GM19099 (cell line): ENCODE measurements around the gene HTRA2.

Source experiments
- POLR2A ChIP-seq: IDR thresholded peaks from 3 replicates; pipeline ENCODE4 v1.6.1; 2011; ENCODE audit warnings: low read depth; ENCODE audit not compliant: insufficient read length; ENCODE audit errors: extremely low read depth

HTRA2 gene

DNA sequence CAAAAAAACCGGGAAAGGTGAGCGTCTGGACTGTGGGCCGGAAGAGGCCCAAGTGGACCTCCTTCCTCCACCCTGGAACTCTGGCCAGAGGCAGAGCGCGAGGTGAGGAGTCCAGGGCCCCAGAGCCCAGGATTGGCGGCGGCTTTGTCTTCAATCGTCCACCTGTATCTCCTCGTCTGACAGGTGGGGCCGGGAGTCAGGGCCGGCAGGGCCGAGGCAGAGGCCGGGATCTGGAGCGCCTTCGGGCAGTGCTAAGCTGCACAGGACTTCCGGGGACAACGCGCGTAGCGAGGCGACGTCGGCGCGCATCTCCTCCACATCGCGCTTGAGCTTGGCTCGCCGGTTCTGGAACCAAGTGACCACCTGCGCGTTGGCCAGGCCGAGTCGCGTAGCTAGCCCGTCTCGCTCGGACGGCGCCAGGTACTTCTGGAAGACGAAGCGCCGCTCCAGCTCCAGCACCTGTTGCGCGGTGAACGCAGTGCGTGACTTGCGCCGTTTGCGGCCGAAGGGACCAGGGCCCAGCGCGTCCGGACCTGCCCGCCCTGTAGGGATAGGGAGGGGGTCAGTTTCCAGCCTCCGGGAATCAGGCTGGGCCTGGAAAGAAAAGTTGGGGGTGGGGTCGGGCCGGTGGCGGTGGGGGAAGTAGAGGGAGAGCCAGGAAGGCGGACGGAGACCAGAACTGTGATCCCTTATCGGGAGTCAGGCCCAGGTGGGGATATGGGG, 31.8 kb upstream of the HTRA2 start:
- no peak for TF ChIP-seq POLR2A

- TF ChIP-seq POLR2A: no peak
Observed at GRCh38 chr2:74498500-74499266, 31.1 kb upstream of the HTRA2 start.

GRCh38 chr2:74499267-74499939, 30.3 kb upstream of the HTRA2 start, which contains the start of gene LBX2:
TSS of gene LBX2 (minus strand) at chr2:74499603. CDS start at chr2:74499537, 66 bp downstream.
- TF ChIP-seq POLR2A: no peak

- TF ChIP-seq POLR2A: no peak
Observed at GRCh38 chr2:74499940-74500577, 29.7 kb upstream of the HTRA2 start.

DNA sequence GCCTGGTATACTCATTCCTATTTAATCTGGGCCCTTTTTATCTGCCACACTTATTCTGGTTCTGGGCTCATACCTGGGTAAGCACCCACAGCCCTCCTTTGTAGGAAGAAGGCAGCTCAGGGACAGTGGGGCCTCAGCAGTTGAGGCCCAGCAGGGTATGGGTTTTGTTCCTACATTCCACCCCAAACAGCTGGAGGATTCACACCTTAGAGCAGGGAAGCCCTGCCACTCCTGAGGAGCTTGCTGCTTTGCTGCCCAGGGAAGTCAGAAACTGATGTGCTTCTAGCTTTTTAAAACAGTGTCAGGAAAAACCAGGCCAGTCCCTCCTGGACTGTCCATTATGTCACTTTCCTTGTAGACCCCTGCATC, 29.2 kb upstream of the HTRA2 start:
- no peak for TF ChIP-seq POLR2A

DNA sequence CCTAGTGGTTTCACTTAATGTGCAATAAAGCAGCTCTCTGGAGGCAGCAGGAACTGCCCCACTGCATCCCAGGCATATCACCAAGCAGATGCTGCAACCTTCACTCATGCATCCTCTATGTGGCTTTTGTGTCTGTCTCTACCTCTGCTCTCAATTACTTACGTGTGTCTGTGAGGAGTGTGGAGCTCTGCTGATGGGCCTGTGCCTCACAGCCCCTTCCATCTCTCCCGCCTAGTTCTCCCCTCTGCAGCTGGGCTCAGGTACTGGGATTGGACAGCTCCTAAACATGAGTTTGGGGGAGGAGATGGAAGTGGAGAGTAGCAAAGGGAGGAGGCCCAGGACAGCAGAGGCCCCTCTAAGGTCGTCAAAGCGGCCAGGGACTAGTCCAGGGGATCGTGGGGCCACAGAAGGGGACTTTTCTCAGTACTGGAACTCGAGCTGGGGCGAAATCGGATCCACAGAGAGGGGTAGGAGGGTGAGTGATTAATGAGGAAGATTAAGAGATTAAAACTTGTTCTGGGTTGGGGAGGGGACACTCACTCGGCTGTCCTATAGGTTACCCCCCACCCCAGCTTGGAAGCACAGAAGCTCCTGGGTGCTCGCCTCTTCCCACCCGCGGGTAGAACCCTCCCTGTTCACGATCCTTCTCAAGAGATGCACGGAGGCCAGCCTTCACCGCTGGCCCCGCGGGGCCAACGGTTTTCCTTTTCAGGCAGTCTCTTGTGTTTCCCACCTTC, 28.2 kb upstream of the HTRA2 start:
- TF ChIP-seq POLR2A: no peak

DNA sequence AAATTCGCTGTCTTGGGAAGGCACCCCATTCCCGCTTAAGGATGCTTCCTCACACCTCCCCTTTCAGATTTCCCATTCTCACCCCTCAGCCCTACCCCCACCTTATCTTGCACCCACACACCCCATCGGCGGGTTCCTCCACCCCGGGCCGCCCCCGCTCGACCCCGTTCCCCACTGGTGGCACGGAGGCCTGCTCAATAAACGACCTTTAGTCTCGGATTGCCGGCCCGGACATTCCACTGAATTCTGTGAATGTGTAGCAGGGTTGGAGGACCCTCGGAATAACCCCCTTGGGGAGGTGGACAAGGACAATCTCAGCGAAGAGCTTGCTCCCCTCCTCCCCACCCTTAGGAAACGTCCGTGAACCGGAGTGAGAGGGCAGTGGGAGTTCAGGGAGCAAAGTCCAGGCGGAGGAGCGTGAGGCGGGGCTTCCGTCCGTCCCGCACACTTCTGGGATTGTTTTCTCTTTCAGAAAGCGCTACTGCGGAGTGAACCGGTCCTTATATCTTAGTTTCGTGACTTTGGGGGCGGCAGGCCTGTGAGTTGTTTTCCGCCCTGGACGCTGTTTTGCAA, 27.5 kb upstream of the HTRA2 start:
- no peak for TF ChIP-seq POLR2A

DNA sequence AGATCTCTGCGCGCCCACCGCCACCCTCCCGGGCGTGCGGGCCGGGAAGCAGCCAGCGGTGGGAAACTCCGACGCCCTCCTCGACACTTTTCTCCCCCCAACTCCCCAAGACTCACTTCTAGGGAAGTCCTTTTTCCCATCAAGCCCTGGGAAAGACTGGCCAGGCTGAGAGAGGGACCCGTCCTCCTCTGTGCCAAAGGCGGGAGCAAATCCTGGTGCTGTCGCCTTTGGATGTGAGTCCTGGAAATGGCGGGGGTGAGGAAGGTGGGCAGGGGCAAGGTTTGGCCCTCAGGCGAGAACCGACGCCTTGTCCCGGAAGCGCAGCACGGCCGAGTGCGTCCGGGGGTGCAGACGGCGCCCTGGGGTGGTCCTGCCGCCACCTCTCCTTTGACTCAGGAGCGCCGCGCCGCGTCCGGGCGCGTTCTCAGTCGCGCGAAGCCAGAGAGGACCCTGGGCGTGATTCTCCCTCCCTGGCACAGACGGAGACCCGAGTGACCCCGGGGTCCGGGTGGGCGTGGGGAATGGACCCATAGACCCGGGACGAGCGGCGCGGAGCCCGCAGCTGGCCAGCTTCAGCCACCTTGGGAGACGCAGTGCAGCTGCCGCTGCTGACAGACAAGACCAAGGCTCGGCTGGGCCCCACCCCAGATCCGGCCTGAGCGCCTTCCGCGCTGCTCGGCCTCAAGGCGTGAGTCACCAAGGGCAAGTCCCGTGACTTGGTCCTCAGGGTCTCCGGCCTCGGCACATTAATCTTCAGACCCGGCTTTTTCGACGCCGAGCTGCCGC, 26.8 kb upstream of the HTRA2 start:
- peak; percentile 88 for TF ChIP-seq POLR2A

DNA sequence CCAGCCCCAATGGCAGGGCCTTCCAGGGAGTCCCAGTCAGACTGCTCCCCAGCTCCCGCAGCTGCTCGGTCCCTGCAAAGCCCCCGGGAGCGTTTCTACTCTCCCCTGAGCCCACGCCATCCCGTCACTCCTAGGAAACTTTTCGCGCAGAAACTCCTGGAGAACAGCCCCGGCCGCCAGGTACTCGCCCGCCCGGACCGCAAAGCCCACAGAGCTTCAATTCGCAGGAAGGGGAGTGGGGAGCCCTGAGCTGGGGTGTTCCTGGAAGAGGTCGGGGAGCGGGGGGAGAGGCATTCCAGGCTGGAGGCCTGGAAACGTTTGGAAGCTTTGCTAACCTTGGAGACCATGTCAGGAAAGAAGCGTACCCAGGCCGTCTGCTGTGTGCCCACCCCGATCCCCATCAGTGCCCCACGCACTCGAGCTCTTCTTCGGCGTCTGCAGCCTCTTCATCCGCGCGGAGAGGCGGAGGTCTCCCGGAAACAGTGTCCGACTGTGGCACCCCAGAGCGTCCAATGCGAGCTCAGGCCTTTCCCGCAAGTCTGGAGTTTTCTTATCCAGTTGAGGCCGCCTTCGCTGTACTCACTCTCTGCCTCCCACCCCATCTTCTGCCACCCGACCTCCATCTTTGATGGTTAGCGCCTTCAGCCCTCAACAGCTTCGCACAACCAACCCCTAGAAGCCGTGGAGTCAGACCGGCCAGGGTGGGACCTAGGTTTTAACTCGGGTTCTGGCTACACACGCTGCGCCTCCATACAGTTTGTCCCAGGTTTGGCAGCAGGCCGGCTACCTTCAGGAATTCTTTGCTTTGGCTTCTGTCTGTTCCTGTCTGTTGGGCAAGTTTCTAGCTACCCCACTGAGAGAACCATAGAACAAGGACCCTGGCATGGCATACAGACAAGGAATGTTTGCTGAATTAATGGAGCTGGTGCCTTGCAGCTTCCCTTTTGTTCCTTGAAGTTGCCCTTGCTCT, 25.9 kb upstream of the HTRA2 start:
- TF ChIP-seq POLR2A: no peak

- TF ChIP-seq POLR2A: peak; percentile 15
Observed at GRCh38 chr2:74504591-74504990, 25.1 kb upstream of the HTRA2 start.

GRCh38 chr2:74505448-74506246, 24.1 kb upstream of the HTRA2 start:
- TF ChIP-seq POLR2A: no peak

DNA sequence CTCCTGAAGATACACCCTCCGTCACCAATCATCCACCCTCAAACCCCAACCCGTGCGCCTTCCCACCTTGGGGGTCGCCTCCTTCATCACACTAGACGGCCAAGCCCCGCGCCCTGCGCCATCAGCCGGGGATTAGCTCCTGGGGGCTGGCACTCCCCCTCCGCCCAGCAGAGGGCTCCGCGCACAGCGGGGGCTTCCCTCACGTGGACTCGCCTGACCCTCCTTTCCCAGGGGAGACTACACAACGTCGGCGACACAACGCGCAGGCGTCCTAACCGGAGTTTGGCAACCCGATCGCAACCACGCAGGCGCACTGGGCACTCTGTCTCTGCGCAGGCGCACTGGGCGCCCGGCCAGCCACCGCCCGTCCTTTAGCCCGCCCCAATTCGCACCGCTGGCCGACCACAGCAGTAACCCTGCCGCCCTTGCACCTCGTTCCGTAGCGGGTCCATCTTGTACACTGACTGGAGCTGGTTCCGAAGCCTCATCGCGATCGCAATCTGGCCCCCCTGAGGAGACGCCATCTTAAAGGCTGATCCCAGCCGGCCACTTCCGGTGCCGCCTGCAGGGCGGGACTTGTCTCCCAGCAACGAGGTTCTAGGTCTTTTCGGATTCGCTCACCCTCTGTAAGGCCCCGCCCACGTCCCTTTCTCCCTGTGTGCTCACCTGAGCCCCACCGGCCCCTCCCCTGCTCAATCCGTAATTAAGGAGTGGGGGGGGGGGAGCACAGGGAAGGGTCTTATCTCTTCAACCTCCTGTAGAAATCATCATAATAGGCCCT, 22.4 kb upstream of the HTRA2 start, which contains the start of gene PCGF1:
TSS of gene PCGF1 (minus strand) at position 551 of the 781 bp plus-strand sequence. CDS start at position 524, 27 bp downstream.
- peak; percentile 90 for TF ChIP-seq POLR2A
